NCI-H1417 treated with DMSO at 0.1 percent for 48 hours (cell line): ENCODE results near the gene IL5.

Source experiments
- DNase-seq: peaks from one replicate; lab custom pipeline; 2025; lab: John Stamatoyannopoulos, UW

IL5 gene

DNA sequence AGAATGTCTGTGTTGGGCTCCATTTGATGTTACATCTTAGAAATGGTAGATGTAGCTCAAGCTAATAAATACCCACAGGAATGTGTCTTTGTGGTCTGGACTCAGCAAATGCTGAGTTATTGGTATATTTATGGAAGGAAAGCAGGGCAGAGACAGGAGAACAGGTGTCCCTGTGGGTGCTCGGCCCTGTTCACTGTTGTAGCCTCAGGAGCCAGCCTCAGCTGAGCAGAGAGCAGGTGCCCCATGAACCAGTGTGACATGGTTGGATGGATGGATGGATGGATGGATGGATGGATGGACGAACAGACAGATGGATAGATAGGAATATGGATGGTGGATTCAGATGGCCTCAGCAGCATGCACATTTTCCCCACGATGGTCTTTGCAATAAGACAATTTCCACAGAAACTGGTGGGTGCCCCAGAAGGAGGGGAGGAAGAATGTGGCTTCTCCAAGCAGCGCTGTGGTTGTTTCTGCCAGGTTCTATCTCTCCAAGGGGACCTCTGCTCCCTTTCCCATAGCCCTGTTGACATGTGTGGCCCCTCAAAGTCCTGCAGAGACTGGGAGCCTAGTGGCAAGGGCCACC, 44.5 kb downstream of the IL5 start:
- no peak for DNase-seq

DNA sequence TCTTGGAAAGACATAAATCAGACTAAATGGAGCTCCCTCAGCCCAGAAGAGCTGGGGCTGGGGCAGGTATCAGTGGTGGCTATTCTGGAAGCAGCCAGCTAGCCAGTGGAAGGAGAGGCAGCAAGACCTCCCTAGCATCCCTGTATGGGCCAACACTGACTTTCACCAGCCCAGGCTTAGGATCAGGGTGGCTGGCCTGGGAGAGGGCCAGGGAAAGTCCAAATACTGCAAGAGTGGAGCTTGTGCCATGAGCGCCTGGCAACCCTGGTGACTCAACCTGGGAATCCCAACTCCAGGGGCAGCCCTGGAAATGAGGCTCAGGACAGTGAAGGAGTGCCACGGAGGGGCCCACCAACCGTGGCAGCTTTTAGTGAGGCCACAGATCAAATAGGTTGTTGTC, 45.2 kb downstream of the IL5 start:
- no peak for DNase-seq

GRCh38 chr5:132497488-132497997, 45.8 kb downstream of the IL5 start:
- DNase-seq: no peak

GRCh38 chr5:132496631-132497487, 46.5 kb downstream of the IL5 start:
- no peak for DNase-seq

DNA sequence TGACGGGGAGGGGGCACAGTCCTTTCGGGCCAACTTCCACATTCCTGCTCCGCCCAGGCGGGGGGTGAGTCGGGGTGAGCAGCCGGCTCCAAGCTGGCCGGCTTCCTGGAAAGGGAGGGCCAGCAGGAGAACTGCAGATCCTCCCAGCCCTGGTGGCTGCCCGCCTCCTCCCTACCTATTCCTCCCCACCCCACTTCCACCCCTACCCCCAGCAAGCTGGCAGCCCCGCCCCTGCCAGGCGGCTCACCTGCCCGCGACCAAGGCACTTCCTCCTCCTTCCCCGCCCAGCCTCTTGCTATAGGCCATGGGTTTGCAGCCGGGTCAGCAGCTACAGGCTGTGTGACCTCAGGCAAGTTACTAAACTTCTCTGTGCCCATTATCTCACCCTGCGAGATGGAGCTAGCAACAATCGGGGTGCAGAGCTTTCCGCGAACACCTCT, 47.1 kb downstream of the IL5 start:
- peak; percentile 7 for DNase-seq

DNA sequence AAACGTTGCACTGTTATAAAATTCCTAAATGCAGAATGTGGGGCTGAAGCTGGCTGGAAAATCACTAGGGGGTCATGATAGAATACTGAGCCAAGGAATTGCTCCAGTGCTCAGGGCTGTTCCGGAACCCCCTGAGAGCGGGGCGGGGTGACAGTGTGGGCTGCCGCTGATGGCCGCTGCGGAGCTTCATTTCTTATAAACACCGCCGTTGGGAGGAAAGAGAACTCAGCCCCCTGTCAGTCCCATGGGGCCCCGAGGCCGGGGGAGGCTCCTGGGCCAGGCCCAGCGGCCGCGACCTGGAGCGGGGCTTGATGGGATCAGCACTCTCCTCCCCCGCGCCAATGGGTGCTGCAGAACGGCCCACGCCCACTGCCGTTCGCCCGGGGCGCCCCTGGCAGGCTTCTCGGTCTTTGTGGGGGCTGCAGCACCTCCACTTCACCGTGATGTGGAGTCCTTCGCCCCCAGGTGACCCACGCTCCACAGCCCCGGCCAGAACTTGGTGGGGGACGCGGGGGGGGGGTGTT, 47.6 kb downstream of the IL5 start:
- no peak for DNase-seq

DNA sequence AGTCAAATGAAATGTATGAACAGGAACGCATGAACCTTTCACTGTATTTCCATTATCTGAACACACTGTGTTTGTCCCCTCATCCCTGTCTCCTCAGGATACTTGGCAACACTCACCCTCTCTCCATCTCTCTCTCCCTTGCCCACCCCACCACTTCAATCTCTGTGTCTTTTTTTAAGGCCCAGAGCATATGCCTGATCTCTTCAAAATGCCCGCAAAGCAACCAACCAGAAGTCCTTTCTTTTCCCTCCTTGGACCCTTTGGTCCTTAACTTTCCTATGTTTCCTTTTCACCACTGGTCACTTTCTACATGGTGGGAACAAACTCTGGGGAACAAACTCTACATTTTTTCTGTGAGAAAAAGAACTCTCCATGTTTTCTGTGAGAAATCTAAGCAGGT, 49.5 kb downstream of the IL5 start:
- no peak for DNase-seq

GRCh38 chr5:132493241-132493640, 50.1 kb downstream of the IL5 start:
- DNase-seq: no peak

- no peak for DNase-seq
Measured at GRCh38 chr5:132492386-132493125, 50.8 kb downstream of the IL5 start.
